HCT116 (cell line): ENCODE results near the gene PRR4. TPM values are rescaled to one million over a fixed set of nuclear protein-coding genes. Genes with fewer than 3 reads are reported as not detected.

Source experiments
- ATAC-seq: fragments of 200-7000 bp; cut with Tn5 transposase; 2 replicates; pipeline ENCODE4 v1.9.1; 2020; ENCODE audit warnings: mild to moderate bottlenecking, moderate library complexity
- BruUV-seq: library from RNA; stranded (reverse); fragments of 400-500 nt; replicated peaks from 2 replicates; lab custom pipeline; 2021; lab: Mats Ljungman, UMichigan
- CTCF ChIA-PET: fragments of 300-600 bp; sonication (Branson Sonifier 250); formaldehyde crosslinking; loops from one replicate; lab custom pipeline; 2021; ENCODE audit warnings: antibody characterized with exemption; lab: Charles Lee
- POLR2A ChIA-PET: fragments of 300-600, 350-600 bp; sonication (Branson Sonifier 250); formaldehyde crosslinking; loops from one replicate; lab custom pipeline; 2021; ENCODE audit warnings: antibody characterized with exemption; lab: Charles Lee
- RAD21 ChIA-PET, 2 experiments: fragments of 300-600 bp; sonication (Branson Sonifier 250); formaldehyde crosslinking; loops; one replicate each; lab custom pipeline; 2023; ENCODE audit warnings: low total read pairs in 2 of 2; ENCODE audit not compliant: uncharacterized antibody in 2 of 2, unreplicated experiment in 2 of 2, low non-redundant PET in 1 of 2; lab: Charles Lee
- DNase-seq: peaks from one replicate; pipeline ENCODE4 v3.0.0-alpha.2; 2010; ENCODE audit warnings: low read depth, low spot score
- H2AFZ ChIP-seq: fragments of 200-600 bp; shearing (Covaris generic), sonication (generic); 2 replicates; pipeline ENCODE4 v1.6.1; 2017; ENCODE audit warnings: low read depth, mixed run types, mixed read lengths, antibody characterized with exemption, low read length; ENCODE audit not compliant: poor library complexity, severe bottlenecking
- H3K27ac ChIP-seq: 2 replicates; pipeline ENCODE4 v1.5.1; 2012; ENCODE audit warnings: low read depth, low read length
- H3K27me3 ChIP-seq: fragments of 200-600 bp; sonication (generic); 2 replicates; pipeline ENCODE4 v1.6.1; 2016; ENCODE audit warnings: mixed run types, low read length, mixed read lengths; ENCODE audit not compliant: insufficient read depth
- H3K36me3 ChIP-seq, 2 experiments: fragments of 200-500 bp in 1 of 2; fragments of 200-600 bp in 1 of 2; sonication (Bioruptor generic) in 1 of 2; sonication (generic) in 1 of 2; 2 replicates each; pipeline versions ENCODE4 v1.5.1 to v1.6.1; 2014 to 2016; ENCODE audit warnings: low read length in 2 of 2, inconsistent platforms in 1 of 2, mixed read lengths in 1 of 2, mixed run types in 1 of 2; ENCODE audit not compliant: insufficient read depth in 2 of 2, control insufficient read depth in 1 of 2
- H3K4me1 ChIP-seq, 2 experiments: fragments of 200-600 bp in 1 of 2; sonication (generic) in 1 of 2; 2 replicates each; pipeline versions ENCODE4 v1.5.1 to v1.6.1; 2012 to 2017; ENCODE audit warnings: low read length in 2 of 2, inconsistent platforms in 1 of 2, mild to moderate bottlenecking in 1 of 2, mixed read lengths in 1 of 2, mixed run types in 1 of 2, moderate library complexity in 1 of 2; ENCODE audit not compliant: insufficient read depth in 2 of 2, control insufficient read depth in 1 of 2
- H3K4me2 ChIP-seq: fragments of 200-600 bp; sonication (generic); 2 replicates; pipeline ENCODE4 v1.6.1; 2017; ENCODE audit warnings: mixed run types, low read length, mixed read lengths
- H3K4me3 ChIP-seq, 2 experiments: fragments of 200-600 bp in 1 of 2; sonication (generic) in 1 of 2; replicated peaks in 1 of 2; 2 replicates each; pipeline ENCODE4 v1.5.1; 2011 to 2016; ENCODE audit warnings: low read length in 2 of 2, control low read depth in 1 of 2, low read depth in 1 of 2, mild to moderate bottlenecking in 1 of 2, mixed read lengths in 1 of 2, mixed run types in 1 of 2
- H3K79me2 ChIP-seq: fragments of 200-600 bp; sonication (generic); 2 replicates; pipeline ENCODE4 v1.6.1; 2017; ENCODE audit warnings: mild to moderate bottlenecking, mixed run types, low read length, moderate library complexity, mixed read lengths; ENCODE audit not compliant: insufficient read depth
- H3K9ac ChIP-seq: fragments of 200-600 bp; sonication (generic); 2 replicates; pipeline ENCODE4 v1.6.1; 2016; ENCODE audit warnings: low read length, mixed read lengths
- H3K9me2 ChIP-seq: fragments of 200-600 bp; sonication (generic), shearing (Covaris generic); 2 replicates; pipeline ENCODE4 v1.6.1; 2017; ENCODE audit warnings: mixed run types, mild to moderate bottlenecking, moderate library complexity; ENCODE audit not compliant: insufficient read depth
- H3K9me3 ChIP-seq, 2 experiments: fragments of 200-500 bp in 1 of 2; fragments of 200-600 bp in 1 of 2; sonication (Bioruptor generic) in 1 of 2; sonication (generic) in 1 of 2; 2 replicates each; pipeline ENCODE4 v1.6.1; 2014 to 2017; ENCODE audit warnings: low read length in 2 of 2, mixed read lengths in 2 of 2, inconsistent platforms in 1 of 2, low read depth in 1 of 2, mild to moderate bottlenecking in 1 of 2, mixed run types in 1 of 2, moderate library complexity in 1 of 2; ENCODE audit not compliant: control insufficient read depth in 1 of 2, insufficient read depth in 1 of 2
- H4K20me1 ChIP-seq: fragments of 200-600 bp; sonication (generic), shearing (Covaris generic); 2 replicates; pipeline ENCODE4 v1.6.1; 2017; ENCODE audit warnings: mixed run types, mild to moderate bottlenecking, moderate library complexity; ENCODE audit not compliant: insufficient read depth
- ATF3 ChIP-seq: IDR thresholded peaks from 2 replicates; pipeline ENCODE4 v1.6.1; 2012
- CBX3 ChIP-seq: IDR thresholded peaks from 2 replicates; pipeline ENCODE4 v1.6.1; 2012; ENCODE audit warnings: low read depth
- CEBPB ChIP-seq: IDR thresholded peaks from 2 replicates; pipeline ENCODE4 v1.6.1; 2012; ENCODE audit warnings: low read depth
- CTCF ChIP-seq, 3 experiments: fragments of 200-600 bp in 1 of 3; sonication (generic) in 1 of 3; IDR thresholded peaks in 2 of 3; conservative IDR thresholded peaks in 1 of 3; 2 replicates each; pipeline ENCODE4 v1.5.1; 2012 to 2017; ENCODE audit warnings: low read depth in 2 of 3, low read length in 2 of 3, antibody characterized with exemption in 1 of 3, borderline replicate concordance in 1 of 3, control low read depth in 1 of 3, mild to moderate bottlenecking in 1 of 3, mixed read lengths in 1 of 3, mixed run types in 1 of 3, moderate library complexity in 1 of 3; ENCODE audit not compliant: insufficient read depth in 1 of 3
- EGR1 ChIP-seq: IDR thresholded peaks from 2 replicates; pipeline ENCODE4 v1.6.1; 2012; ENCODE audit warnings: low read depth
- EZH2 ChIP-seq: fragments of 200-600 bp; sonication (generic); IDR thresholded peaks from 2 replicates; pipeline ENCODE4 v1.6.1; 2017; ENCODE audit warnings: antibody characterized with exemption, mixed run types
- EZH2phosphoT487 ChIP-seq: fragments of 200-600 bp; IDR thresholded peaks from 2 replicates; pipeline ENCODE4 v1.6.1; 2018; ENCODE audit warnings: antibody characterized with exemption, borderline replicate concordance
- FOSL1 ChIP-seq: IDR thresholded peaks from 2 replicates; pipeline ENCODE4 v1.6.1; 2012; ENCODE audit warnings: low read depth
- JUND ChIP-seq: IDR thresholded peaks from 2 replicates; pipeline ENCODE4 v1.6.1; 2012
- MAX ChIP-seq: IDR thresholded peaks from 2 replicates; pipeline ENCODE4 v1.6.1; 2012
- POLR2A ChIP-seq: IDR thresholded peaks from 2 replicates; pipeline ENCODE4 v1.7.0; 2011; ENCODE audit warnings: borderline replicate concordance; ENCODE audit not compliant: insufficient read depth, insufficient read length; ENCODE audit errors: extremely low read depth
- REST ChIP-seq: IDR thresholded peaks from 2 replicates; pipeline ENCODE4 v1.6.1; 2012; ENCODE audit warnings: low read depth
- SIN3A ChIP-seq: IDR thresholded peaks from 2 replicates; pipeline ENCODE4 v1.6.1; 2012; ENCODE audit warnings: low read depth
- SP1 ChIP-seq: IDR thresholded peaks from 2 replicates; pipeline ENCODE4 v1.6.1; 2012; ENCODE audit warnings: low read depth
- SRF ChIP-seq: IDR thresholded peaks from 2 replicates; pipeline ENCODE4 v1.6.1; 2012; ENCODE audit warnings: low read depth
- TCF7L2 ChIP-seq: IDR thresholded peaks from 2 replicates; pipeline ENCODE4 v1.7.0; 2011; ENCODE audit warnings: borderline replicate concordance, inconsistent platforms; ENCODE audit not compliant: insufficient read depth, insufficient read length; ENCODE audit errors: extremely low read depth
- YY1 ChIP-seq: IDR thresholded peaks from 2 replicates; pipeline ENCODE4 v1.6.1; 2011; ENCODE audit warnings: low read length, low read depth, moderate library complexity, mild to moderate bottlenecking; ENCODE audit not compliant: insufficient replicate concordance; ENCODE audit errors: extremely low read depth
- ZFX ChIP-seq: fragments of 450-650 bp; IDR thresholded peaks from 2 replicates; pipeline ENCODE4 v1.6.1; 2017
- ZNF274 ChIP-seq: fragments of 200-500 bp; sonication (Bioruptor generic); IDR thresholded peaks from 2 replicates; pipeline ENCODE4 v1.6.1; 2014; ENCODE audit warnings: mild to moderate bottlenecking, low read depth, low read length, inconsistent platforms
- intact Hi-C: fragments of 100-400 bp; cut with micrococcal nuclease; formaldehyde crosslinking; loops from 2 replicates; pipeline ENCODE4 v1.10.0; 2022
- total RNA-seq: library from RNA; stranded (reverse); gene quantifications from one replicate; pipeline ENCODE4 v1.2.1, GENCODE V29; 2021; ENCODE audit not compliant: unreplicated experiment

Gene PRR4
- total RNA-seq, 1 experiment from 2014 or later: 2.2 TPM

- intact Hi-C loops: loop anchor here (10.0 kb wide), 1 partner anchor 623 kb away; no protein-coding TSS in a partner anchor
- no peak overlapping the region for H3K27ac ChIP-seq
- H3K4me2 ChIP-seq: no peak overlapping the region
- no peak overlapping the region for H3K4me3 ChIP-seq
- no peak for TF ChIP-seq SP1
- TF ChIP-seq EGR1: no peak
- no peak for TF ChIP-seq SIN3A
- no peak for TF ChIP-seq SRF
- no peak for TF ChIP-seq ZFX
- TF ChIP-seq ATF3: no peak
- TF ChIP-seq EZH2phosphoT487: no peak
- TF ChIP-seq JUND: no peak
- TF ChIP-seq MAX: no peak
- TF ChIP-seq EZH2: no peak
- TF ChIP-seq REST: no peak
- no peak for TF ChIP-seq CTCF (IDR thresholded peaks at IDR 0.05 in 2 of 3, conservative IDR thresholded peaks at IDR 0.05 in 1 of 3; ENCODE audit: borderline replicate concordance in 1 of 3, insufficient read depth in 1 of 3, low read depth in 2 of 3, low read length in 2 of 3)
- no peak for TF ChIP-seq ZNF274
- no peak for TF ChIP-seq CBX3
- TF ChIP-seq CEBPB: no peak
- no peak for TF ChIP-seq POLR2A
- TF ChIP-seq TCF7L2: no peak
- no peak for TF ChIP-seq FOSL1
- TF ChIP-seq YY1: no peak
- no peaks in the 10 kb centered on the region for H3K27me3 ChIP-seq
- H3K9me2 ChIP-seq: no peaks in the 10 kb centered on the region; the same call in 1 of the 2 replicates
- RAD21 ChIA-PET: no interaction called here
- DNase-seq: no peak
- H2AFZ ChIP-seq: no peak overlapping the region
- no peak overlapping the region for H3K9ac ChIP-seq
- POLR2A ChIA-PET: no interaction called here
- H4K20me1 ChIP-seq: no peaks in the 10 kb centered on the region
- BruUV-seq: no TSS peak
- no peak for ATAC-seq
- CTCF ChIA-PET: no interaction called here
- H3K79me2 ChIP-seq: peaks cover 7% of the 10 kb centered on the region
- H3K4me1 ChIP-seq: no peaks in the 10 kb centered on the region
- H3K9me3 ChIP-seq: peaks cover 0 to 5% of the 10 kb centered on the region in 2 experiments; a peak in 1 of 4 replicates
- H3K36me3 ChIP-seq: 0 out of 4 replicates have a peak, but pooled peaks cover 0 to 3% of the 10 kb centered on the region in 2 experiments
Measured at GRCh38 chr12:10861366-10861765, 12.1 kb upstream of the PRR4 start.
